MV-4-11 (cell line): ENCODE results near the gene GIMAP5.
A peak's percentile ranks its signal among the peaks of the same experiment; 100 is the strongest.
"Not testable (repeated sequence)": the region's sequence is repeated elsewhere in the genome, so short reads cannot be mapped to it uniquely, and the experiment has no call there.

Experiments used
- DNase-seq: peaks from one replicate; lab custom pipeline; 2025; lab: John Stamatoyannopoulos, UW

Gene GIMAP5

DNA sequence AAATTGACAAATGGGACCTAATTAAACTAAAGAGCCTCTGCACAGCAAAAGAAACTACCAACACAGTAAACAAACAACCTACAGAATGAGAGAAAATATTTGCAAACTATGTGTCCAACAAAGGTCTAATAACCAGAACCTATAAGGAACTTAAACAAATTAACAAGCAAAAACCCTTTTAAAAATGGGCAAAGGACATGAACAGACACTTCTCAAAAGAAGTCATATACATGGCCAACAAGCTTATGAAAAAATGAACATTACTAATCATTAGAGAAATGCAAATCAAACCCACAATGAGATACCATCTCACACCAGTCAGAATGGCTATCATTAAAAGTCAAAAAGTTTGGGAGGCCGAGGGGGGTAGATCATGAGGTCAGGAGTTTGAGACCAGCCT, 36.9 kb downstream of the GIMAP5 start:
- not testable (repeated sequence) for DNase-seq

DNA sequence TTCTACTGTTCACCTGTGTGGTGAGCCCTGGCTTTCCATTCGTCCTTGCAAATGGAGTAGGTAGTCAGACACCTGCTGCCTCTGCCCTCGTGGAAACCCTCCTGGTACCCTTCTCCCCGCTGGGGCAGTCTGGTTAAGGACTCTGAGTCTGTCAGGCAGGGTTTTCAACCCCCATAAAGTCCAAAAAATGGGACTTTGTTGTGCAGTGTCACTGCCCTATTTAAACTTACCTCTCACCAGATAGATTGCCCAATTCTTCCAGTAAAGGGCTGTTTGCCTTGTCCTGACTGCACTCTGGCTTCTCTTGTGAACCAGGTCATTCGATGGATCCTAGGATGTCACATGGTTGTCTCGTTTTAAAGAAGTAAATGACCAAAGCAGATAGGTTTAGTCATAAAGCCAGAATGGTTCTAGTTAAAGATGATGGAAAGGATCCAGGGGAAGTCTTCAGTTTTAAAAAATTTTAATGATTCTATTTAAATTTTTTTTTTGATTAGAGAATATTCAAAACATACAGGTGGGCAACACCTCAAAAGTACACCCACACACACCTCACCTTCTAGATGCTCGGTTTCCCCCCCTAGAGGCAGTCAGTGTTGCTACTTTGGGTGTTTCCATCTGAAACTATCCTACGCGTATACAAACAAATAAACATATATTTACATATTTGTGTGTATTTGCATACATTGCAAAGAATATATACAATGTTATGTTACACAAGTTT, 41.0 kb downstream of the GIMAP5 start:
- no peak for DNase-seq

DNA sequence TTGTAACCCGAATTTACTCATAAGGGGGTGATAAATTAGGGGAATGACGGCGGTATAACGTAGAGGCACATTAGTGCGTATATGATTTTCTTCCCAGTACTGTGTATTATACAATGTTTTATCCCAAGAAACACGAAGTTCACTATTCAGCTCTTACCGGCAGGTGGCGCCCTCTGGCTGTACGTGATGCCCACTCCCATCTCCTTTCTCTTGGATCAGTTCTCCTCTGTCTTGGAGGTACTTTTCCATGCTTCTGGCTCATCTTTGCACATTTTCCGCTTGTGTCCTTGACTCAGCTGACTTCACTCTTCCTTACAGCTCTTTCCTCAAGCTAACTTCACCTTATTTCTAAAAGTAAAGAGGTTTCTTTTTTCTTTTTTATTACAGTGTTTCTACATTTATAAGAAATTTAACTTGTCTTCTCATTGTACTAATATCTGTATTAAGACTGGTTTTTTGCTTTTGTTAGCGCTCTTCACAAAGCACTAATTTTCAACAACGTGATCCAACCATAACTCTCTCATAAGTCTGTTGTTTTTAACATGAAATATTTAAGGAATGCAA, 41.6 kb downstream of the GIMAP5 start:
- peak; percentile 66 for DNase-seq

DNA sequence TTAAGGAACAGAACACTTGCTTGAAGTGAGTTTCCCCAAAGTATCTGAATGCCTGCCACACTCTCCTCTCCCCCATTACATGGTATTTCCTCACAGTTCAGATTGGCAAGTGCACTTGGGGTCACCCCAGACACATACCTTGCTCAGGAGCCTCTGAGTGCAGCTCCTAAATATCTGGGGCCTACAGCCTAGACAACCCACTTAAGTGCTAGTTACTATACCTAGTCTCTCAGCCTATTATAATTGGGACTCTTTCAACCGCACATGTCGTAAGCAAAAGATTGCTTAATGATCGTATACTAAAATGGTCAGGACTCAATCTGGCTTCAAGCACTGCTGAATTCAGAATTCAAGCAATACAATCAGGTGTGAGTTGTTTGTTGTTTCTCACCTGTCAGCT, 43.1 kb downstream of the GIMAP5 start:
- peak; percentile 69 for DNase-seq

DNA sequence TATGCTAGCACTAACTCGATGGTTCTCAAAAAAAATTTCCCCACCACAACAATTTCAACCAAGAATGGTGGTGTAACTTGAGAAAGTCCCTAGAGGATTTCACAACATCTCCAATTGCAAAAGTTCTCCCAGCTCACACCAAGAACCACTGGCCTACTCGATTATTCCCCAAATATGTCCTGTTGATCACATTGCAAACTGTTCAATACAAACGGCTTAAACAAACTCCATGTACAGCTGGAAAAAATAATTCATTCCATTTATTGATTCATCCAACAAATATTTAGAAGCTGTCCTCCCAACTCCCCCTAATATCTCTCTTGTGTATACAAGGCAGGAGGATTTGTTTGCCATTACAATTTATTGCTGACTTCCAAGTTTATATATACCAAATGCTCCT, 43.9 kb downstream of the GIMAP5 start:
- DNase-seq, result peak; percentile 87

DNA sequence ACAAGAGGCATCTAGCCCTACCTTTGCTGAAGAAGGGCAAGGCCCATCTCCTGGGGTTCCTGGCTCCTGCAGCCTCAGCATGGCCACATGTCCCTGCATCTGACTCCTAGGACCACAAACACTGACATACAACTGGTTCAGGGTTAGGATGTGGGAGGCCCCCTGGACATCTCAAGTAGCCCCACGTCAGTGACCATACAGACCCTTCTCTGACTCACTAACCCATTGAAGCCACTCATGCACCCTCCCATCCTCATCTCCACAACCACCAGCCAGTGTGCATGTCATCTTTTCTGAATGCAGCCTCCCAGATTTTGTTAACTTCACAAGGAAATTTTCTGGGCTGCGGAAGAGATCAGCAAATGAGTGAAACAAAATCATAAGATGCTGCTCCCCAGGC, 44.7 kb downstream of the GIMAP5 start:
- DNase-seq, result no peak

DNA sequence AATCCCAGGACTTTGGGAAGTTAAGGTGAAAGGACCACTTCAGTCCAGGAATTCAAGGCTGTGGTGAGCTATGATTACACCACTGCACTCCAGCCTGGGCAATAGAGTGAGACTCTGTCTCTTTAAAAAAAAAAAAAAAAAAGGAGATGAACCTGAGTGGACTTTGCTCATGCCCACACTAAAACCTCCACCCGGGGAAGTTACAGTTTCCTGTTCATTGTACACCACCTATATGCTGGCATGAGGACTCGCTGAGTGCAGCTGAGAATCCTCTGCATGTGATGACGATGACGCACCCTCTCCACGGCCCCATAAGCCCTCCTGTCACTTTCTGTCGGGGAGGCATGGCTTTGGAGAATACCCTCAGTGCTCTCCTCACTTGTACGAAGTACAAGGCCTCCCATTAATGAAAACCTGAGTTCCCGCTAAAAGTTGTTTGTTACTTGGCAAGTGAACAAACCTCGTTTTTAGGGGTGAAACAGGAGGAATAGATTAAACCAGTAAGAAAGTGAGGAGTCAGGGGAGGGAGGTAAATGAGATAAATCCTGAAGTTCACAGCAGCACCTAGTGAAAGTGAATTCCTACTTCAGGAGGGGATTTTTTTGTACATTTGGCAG, 47.0 kb downstream of the GIMAP5 start:
- peak; percentile 57 for DNase-seq

DNA sequence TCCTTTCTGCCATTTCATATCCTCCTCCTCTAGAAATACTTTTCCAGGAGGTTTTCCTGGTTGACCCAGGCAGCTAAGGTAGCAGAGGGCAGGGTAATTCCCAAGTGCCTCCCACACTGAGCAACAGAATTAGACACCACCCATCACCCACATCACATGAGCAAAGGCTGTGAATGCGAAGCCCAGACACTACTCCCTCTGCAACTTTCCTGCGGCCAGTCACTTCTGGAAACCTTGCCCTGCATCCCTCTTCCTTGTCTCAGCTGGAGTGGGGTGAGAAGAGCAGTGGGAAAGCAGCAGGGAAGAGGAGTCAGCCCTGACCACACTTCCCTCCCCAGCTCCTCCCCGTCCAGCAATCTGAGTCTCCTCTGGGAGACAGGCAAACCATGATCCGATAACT, 47.7 kb downstream of the GIMAP5 start:
- DNase-seq, result no peak

DNA sequence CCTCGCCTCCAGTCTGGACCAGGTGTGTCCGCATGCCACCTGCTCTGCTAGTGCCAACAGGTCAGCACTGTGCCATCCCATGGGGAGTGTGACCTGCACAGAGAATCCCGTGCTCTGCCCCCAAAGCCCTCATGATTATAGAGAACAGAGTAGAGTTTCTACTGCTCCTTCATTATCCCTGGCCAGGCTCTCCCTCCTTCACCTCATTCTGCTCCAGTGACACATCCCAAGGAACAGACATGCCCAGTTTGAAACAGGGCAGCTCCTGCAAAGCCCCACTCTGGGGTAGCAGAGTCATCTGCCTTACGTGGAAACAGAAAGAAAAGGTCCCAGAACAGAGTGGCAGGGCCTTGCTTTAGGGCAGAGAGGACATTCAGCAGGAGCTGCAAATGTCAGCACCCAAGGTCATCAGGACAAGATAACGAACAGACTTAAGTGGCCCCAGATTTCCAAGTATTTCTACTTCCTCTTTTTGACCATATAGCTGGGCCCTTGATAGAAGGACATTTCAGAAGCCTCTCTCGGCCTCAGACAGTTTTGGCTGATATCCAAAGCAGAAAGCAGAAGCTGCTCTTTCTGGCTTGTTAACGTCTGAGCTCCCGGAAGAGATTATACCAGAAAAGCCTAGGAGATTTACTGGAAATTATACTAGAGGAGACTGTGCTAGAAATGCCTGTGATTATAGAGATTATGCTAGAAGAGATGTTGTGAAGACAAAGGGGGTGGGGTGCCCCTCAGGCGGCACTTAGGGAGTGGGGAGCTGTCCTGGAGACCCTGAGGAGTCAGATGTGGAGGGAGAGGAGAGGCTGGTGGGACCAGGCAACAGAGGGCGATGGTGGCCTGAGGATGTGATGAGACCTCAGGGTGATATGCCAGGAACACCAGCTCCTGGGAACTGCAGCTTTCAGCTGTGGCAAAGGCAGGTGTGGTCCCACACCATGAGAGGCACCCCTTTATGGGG, 50.4 kb downstream of the GIMAP5 start:
- DNase-seq, result peak; percentile 98

DNA sequence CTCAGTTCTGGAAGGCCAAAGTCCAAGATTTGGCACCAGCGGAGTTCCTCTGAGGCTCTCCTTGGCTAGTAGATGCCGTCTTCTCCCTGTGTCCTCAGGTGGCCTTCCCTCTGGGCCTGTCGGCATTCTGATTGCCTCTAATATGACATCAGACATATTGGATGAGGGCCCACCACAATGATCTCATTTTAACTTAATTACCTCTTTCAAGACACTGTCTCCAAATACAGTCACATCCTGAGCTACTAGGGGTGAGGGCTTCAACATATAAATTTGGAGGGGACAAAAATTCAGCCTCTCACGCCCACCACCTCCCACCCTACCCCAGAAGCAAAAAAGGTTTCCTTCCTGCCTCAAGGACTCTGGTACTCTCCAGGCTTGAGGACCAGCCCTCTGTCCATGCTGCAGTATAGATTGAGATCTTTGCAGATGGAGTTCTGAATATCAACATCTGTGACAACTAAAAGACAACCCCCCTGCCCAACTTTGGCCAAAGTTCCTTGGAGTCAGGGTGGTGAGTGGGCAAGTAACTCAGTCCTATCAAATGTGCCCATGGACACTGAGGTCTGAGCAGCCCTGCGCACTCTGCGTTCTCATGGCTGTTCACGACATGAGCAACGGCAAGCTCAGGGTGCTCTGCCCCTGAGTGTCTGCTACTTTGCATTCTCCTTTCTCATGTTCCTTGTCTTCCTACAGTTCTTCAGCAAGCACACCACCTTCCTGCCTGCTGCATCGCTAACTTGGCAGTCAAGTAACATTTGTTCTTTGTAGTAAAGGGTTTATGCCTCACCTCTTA, 51.5 kb downstream of the GIMAP5 start:
- no peak for DNase-seq

DNA sequence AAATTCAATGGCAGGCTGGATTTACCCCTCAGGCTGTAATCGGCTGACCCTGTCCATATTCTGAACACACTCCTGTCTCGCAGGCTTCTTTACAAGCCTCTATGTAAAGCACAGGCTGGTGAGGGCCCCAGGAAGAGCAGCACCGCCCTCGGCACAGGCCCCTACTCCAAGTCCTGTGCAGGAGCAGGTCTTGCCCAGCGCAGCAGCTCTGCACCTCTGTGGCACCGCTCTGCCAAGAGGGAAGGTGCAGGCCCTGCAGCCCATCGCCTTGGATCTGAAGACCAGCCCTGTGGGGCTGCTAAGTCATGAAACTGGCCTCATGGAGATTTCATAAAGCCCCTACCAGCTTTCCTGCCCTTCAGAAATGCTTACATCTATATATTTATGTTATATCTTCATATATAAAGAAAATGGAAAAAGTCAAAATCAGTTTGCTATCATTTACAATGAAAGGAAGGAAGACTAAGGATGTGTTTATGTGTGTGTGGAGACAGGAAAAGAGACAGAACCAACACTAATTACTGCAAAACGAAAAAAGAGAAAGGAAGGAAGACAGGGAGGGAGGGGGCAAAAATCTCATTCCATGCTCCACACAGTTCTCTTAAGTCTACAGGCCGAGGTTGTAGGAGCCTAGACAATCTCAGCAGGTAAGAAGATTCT, 53.3 kb downstream of the GIMAP5 start:
- no peak for DNase-seq

DNA sequence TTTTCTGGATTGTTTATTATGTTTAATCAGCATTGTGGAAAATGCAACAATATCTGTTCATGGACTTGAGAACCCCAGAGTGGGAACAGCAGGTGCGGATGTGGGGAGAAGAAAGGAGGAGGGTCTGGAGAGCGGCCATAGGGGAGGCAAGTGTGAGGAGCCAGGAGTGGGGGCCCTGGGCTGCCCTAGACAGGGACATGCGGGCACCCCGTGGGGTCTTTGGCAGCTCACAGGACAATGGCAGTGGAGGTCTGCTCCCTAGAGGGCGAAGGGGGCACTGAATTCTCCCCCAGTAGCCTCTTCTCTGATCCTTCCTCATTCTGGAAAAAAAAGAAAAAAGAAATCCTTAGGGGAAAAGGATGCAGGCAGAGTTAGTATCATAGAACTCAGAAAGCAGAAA, 54.1 kb downstream of the GIMAP5 start:
- DNase-seq, result no peak

DNA sequence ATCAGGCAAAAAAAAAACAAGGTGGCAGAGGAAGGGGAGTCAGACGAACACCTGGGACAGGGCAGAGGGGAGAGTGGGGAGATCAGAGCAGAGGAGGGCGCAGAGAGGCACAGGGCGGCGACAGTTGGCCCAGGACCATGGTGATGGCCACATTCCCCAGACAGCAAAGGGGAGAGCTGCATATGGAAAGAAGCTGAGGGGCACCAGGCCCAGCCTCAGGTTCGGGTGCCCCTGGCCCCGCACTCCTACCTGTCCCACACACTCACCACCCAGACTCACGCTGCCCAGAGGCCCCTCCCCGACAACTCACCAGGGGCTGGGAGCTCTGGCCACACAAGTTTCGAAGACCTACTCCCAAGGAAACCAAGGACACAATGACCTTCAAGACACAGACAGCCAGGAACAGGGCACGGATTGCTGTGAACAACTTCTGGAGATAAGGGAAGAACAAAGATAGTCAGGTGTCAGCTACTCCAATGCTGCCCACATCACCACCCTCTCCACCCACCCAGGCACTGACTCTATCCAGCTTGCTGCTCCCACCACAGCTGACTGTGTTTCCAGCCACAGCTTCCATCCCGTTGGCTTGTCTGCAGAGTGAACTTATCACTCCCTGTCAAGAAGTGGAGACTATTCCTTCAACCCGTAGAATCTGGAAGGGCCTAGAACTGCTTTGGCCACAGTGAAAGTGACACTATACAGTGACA, 54.7 kb downstream of the GIMAP5 start:
- no peak for DNase-seq
